H1 (cell line): ENCODE results near the gene PRR23B. TPM values are rescaled to one million over a fixed set of nuclear protein-coding genes. Genes with fewer than 3 reads are reported as not detected.

Experiments used
- CTCF ChIA-PET: fragments of 300-600 bp; sonication (Branson Sonifier 250); formaldehyde crosslinking; loops from one replicate; lab custom pipeline; 2021; ENCODE audit not compliant: partially characterized antibody; lab: Charles Lee
- POLR2A ChIA-PET: fragments of 300-600 bp; sonication (Branson Sonifier 250); formaldehyde crosslinking; loops from one replicate; lab custom pipeline; 2021; ENCODE audit warnings: inconsistent platforms; ENCODE audit not compliant: partially characterized antibody; lab: Charles Lee
- DNase-seq, 2 experiments: peaks; one replicate each; pipeline versions ENCODE4 v3.0.0 to v3.0.0-alpha.2; 2010 to 2022; ENCODE audit warnings: low spot score in 2 of 2, low read depth in 1 of 2, mixed read lengths in 1 of 2
- FAIRE-seq: peaks from 2 replicates; lab custom pipeline; 2011; peaks lifted over from hg19 to GRCh38; lab: Jason Lieb, UNC
- H2AFZ ChIP-seq: 2 replicates; pipeline ENCODE4 v1.8.1; 2012; ENCODE audit warnings: low read length, inconsistent platforms
- H2AK5ac ChIP-seq: 2 replicates; pipeline ENCODE4 v1.6.1; 2013; ENCODE audit warnings: low read depth, low read length
- H2BK120ac ChIP-seq: replicated peaks from 2 replicates; pipeline ENCODE3; 2013; ENCODE audit warnings: low read depth, low read length, inconsistent platforms
- H2BK12ac ChIP-seq: 2 replicates; pipeline ENCODE4 v1.6.1; 2013; ENCODE audit warnings: low read depth, low read length
- H2BK15ac ChIP-seq: 2 replicates; pipeline ENCODE4 v1.6.1; 2013; ENCODE audit warnings: low read length
- H2BK20ac ChIP-seq: 2 replicates; pipeline ENCODE4 v1.6.1; 2013; ENCODE audit warnings: low read length
- H2BK5ac ChIP-seq: 2 replicates; pipeline ENCODE4 v1.6.1; 2013; ENCODE audit warnings: low read depth, low read length
- H3K14ac ChIP-seq: 2 replicates; pipeline ENCODE4 v1.6.1; 2013; ENCODE audit warnings: inconsistent platforms; ENCODE audit not compliant: insufficient read length
- H3K18ac ChIP-seq: 2 replicates; pipeline ENCODE4 v1.6.1; 2013; ENCODE audit warnings: low read length; ENCODE audit errors: extremely low read depth
- H3K23ac ChIP-seq: 2 replicates; pipeline ENCODE4 v1.6.1; 2013; ENCODE audit warnings: inconsistent platforms; ENCODE audit not compliant: insufficient read length
- H3K23me2 ChIP-seq: 2 replicates; pipeline ENCODE4 v1.6.1; 2013; ENCODE audit warnings: low read depth, low read length
- H3K27ac ChIP-seq: 2 replicates; pipeline ENCODE4 v1.6.1; 2011; ENCODE audit warnings: low read depth, low read length, inconsistent platforms
- H3K27me3 ChIP-seq, 4 experiments: replicated peaks in 1 of 4; 1 replicate in 1 of 4; 2 replicates in 3 of 4; pipeline versions ENCODE4 v1.6.1 to v1.8.1; 2011 to 2013; ENCODE audit warnings: low read length in 3 of 4, mild to moderate bottlenecking in 3 of 4, inconsistent platforms in 2 of 4, mixed read lengths in 2 of 4, moderate library complexity in 1 of 4; ENCODE audit not compliant: control insufficient read depth in 3 of 4, insufficient read depth in 3 of 4; ENCODE audit errors: extremely low read depth in 1 of 4
- H3K36me3 ChIP-seq, 4 experiments: 2 replicates each; pipeline versions ENCODE4 v1.6.1 to v1.8.1; 2011 to 2013; ENCODE audit warnings: mild to moderate bottlenecking in 4 of 4, low read length in 3 of 4, moderate library complexity in 2 of 4, control low read depth in 1 of 4, inconsistent platforms in 1 of 4; ENCODE audit not compliant: insufficient read depth in 4 of 4, control insufficient read depth in 2 of 4
- H3K4ac ChIP-seq: replicated peaks from 2 replicates; pipeline ENCODE3; 2013; ENCODE audit warnings: low read length, low read depth, mixed read lengths, inconsistent platforms; ENCODE audit not compliant: insufficient read length
- H3K4me1 ChIP-seq, 4 experiments: replicated peaks in 1 of 4; 1 replicate in 1 of 4; 2 replicates in 3 of 4; pipeline versions ENCODE4 v1.6.1 to v1.8.1; 2011 to 2013; ENCODE audit warnings: low read length in 3 of 4, inconsistent platforms in 2 of 4, mixed read lengths in 1 of 4; ENCODE audit not compliant: insufficient read depth in 4 of 4, control insufficient read depth in 3 of 4
- H3K4me2 ChIP-seq, 2 experiments: 2 replicates each; pipeline versions ENCODE4 v1.6.1 to v1.8.1; 2011 to 2013; ENCODE audit warnings: low read depth in 2 of 2, low read length in 2 of 2, control low read depth in 1 of 2, inconsistent platforms in 1 of 2, mild to moderate bottlenecking in 1 of 2; ENCODE audit not compliant: insufficient read depth in 1 of 2
- H3K4me3 ChIP-seq, 4 experiments: fragments of 200-600, 300-600 bp in 1 of 4; sonication (generic), shearing (Covaris generic), sonication (Bioruptor Twin) in 1 of 4; 2 replicates each; pipeline versions ENCODE4 v1.5.1 to v1.8.1; 2011 to 2016; ENCODE audit warnings: low read length in 4 of 4, low read depth in 3 of 4, control low read depth in 2 of 4, inconsistent platforms in 2 of 4, mild to moderate bottlenecking in 2 of 4, mixed read lengths in 1 of 4, moderate library complexity in 1 of 4; ENCODE audit not compliant: insufficient read depth in 2 of 4; ENCODE audit errors: extremely low read depth in 1 of 4
- H3K56ac ChIP-seq: replicated peaks from 2 replicates; pipeline ENCODE3; 2013; ENCODE audit warnings: low read depth, mild to moderate bottlenecking, mixed read lengths, low read length, inconsistent platforms; ENCODE audit not compliant: insufficient read length
- H3K79me1 ChIP-seq: 2 replicates; pipeline ENCODE4 v1.6.1; 2013; ENCODE audit warnings: low read depth, low read length, control low read depth
- H3K79me2 ChIP-seq, 2 experiments: 2 replicates each; pipeline versions ENCODE4 v1.6.1 to v1.8.1; 2012 to 2013; ENCODE audit warnings: low read length in 2 of 2, mild to moderate bottlenecking in 2 of 2, inconsistent platforms in 1 of 2; ENCODE audit not compliant: insufficient read depth in 2 of 2, control insufficient read depth in 1 of 2
- H3K9ac ChIP-seq, 4 experiments: replicated peaks in 1 of 4; 1 replicate in 1 of 4; 2 replicates in 3 of 4; pipeline versions ENCODE4 v1.6.1 to v1.8.1; 2011 to 2013; ENCODE audit warnings: low read depth in 3 of 4, low read length in 3 of 4, control low read depth in 2 of 4, mild to moderate bottlenecking in 2 of 4, moderate library complexity in 2 of 4, inconsistent platforms in 1 of 4; ENCODE audit errors: extremely low read depth in 1 of 4
- H3K9me3 ChIP-seq, 2 experiments: 2 replicates each; pipeline versions ENCODE4 v1.6.1 to v1.8.1; 2012 to 2013; ENCODE audit warnings: mild to moderate bottlenecking in 2 of 2, moderate library complexity in 2 of 2, control low read depth in 1 of 2, inconsistent platforms in 1 of 2, low read depth in 1 of 2, low read length in 1 of 2, mixed read lengths in 1 of 2; ENCODE audit not compliant: insufficient read depth in 2 of 2
- H4K20me1 ChIP-seq, 2 experiments: replicated peaks in 1 of 2; 2 replicates each; pipeline versions ENCODE3 to v1.8.1; 2011 to 2013; ENCODE audit warnings: inconsistent platforms in 2 of 2, low read length in 2 of 2, mild to moderate bottlenecking in 1 of 2; ENCODE audit not compliant: insufficient read depth in 2 of 2, control insufficient read depth in 1 of 2
- H4K5ac ChIP-seq: 2 replicates; pipeline ENCODE4 v1.6.1; 2013; ENCODE audit warnings: low read length, low read depth, mixed read lengths, inconsistent platforms; ENCODE audit not compliant: insufficient read length
- H4K8ac ChIP-seq: 2 replicates; pipeline ENCODE4 v1.8.0; 2013; ENCODE audit warnings: mild to moderate bottlenecking, moderate library complexity, low read length, inconsistent platforms; ENCODE audit not compliant: insufficient read depth; ENCODE audit errors: extremely low read depth
- H4K91ac ChIP-seq: replicated peaks from 2 replicates; pipeline ENCODE3; 2013; ENCODE audit warnings: low read length, mixed read lengths, inconsistent platforms; ENCODE audit not compliant: insufficient read length
- CREB1 ChIP-seq: IDR thresholded peaks from 2 replicates; pipeline ENCODE4 v1.6.1; 2012; ENCODE audit warnings: inconsistent platforms
- CTCF ChIP-seq, 3 experiments: IDR thresholded peaks; 1 replicate in 2 of 3; 2 replicates in 1 of 3; pipeline versions ENCODE4 v1.5.1 to v1.6.1; 2011; ENCODE audit warnings: low read length in 3 of 3, mild to moderate bottlenecking in 3 of 3, inconsistent platforms in 2 of 3, low read depth in 1 of 3, moderate library complexity in 1 of 3; ENCODE audit not compliant: insufficient read depth in 1 of 3; ENCODE audit errors: control extremely low read depth in 1 of 3
- HDAC2 ChIP-seq, 2 experiments: fragments of 300-600 bp in 1 of 2; sonication (generic) in 1 of 2; IDR thresholded peaks; 2 replicates each; pipeline ENCODE4 v1.6.1; 2011 to 2012; ENCODE audit warnings: low read depth in 2 of 2, low read length in 2 of 2, mild to moderate bottlenecking in 2 of 2, moderate library complexity in 2 of 2, borderline replicate concordance in 1 of 2, inconsistent platforms in 1 of 2
- KDM4A ChIP-seq: IDR thresholded peaks from one replicate; pipeline ENCODE4 v1.7.1; 2012; ENCODE audit warnings: low read depth, mild to moderate bottlenecking, moderate library complexity, low read length, inconsistent platforms; ENCODE audit not compliant: severe bottlenecking
- POLR2A ChIP-seq, 2 experiments: IDR thresholded peaks; 1 replicate in 1 of 2; 2 replicates in 1 of 2; pipeline ENCODE4 v1.6.1; 2011; ENCODE audit warnings: low read depth in 2 of 2, low read length in 2 of 2, mild to moderate bottlenecking in 2 of 2; ENCODE audit errors: control extremely low read depth in 1 of 2
- POLR2AphosphoS5 ChIP-seq: IDR thresholded peaks from 2 replicates; pipeline ENCODE4 v1.6.1; 2011; ENCODE audit warnings: low read depth, low read length
- RBBP5 ChIP-seq: IDR thresholded peaks from 2 replicates; pipeline ENCODE4 v1.7.1; 2012; ENCODE audit warnings: low read depth, mild to moderate bottlenecking, inconsistent platforms, low read length, moderate library complexity, borderline replicate concordance
- SIN3A ChIP-seq, 2 experiments: IDR thresholded peaks in 1 of 2; conservative IDR thresholded peaks in 1 of 2; 2 replicates each; pipeline ENCODE4 v1.6.1; 2011 to 2012; ENCODE audit warnings: low read length in 2 of 2, improper control_type of control experiment in 1 of 2, low read depth in 1 of 2, mild to moderate bottlenecking in 1 of 2
- SP2 ChIP-seq: IDR thresholded peaks from 2 replicates; pipeline ENCODE4 v1.6.1; 2012; ENCODE audit warnings: mild to moderate bottlenecking, low read length, inconsistent platforms
- SRF ChIP-seq: IDR thresholded peaks from 2 replicates; pipeline ENCODE4 v1.6.1; 2011; ENCODE audit warnings: mild to moderate bottlenecking, low read depth, low read length, moderate library complexity
- SUZ12 ChIP-seq: fragments of 200-600 bp; sonication (generic); IDR thresholded peaks from 2 replicates; pipeline ENCODE4 v1.6.1; 2012; ENCODE audit warnings: mild to moderate bottlenecking, inconsistent platforms, low read length, moderate library complexity, mixed read lengths
- TAF1 ChIP-seq: IDR thresholded peaks from 2 replicates; pipeline ENCODE4 v1.6.1; 2011; ENCODE audit warnings: mild to moderate bottlenecking, low read depth, low read length
- ZNF274 ChIP-seq: IDR thresholded peaks from 2 replicates; pipeline ENCODE4 v1.7.0; 2012; ENCODE audit warnings: low read length, borderline replicate concordance; ENCODE audit errors: extremely low read depth
- WGBS, 2 experiments: shearing (Covaris generic) in 1 of 2; methylation state at CpG; one replicate each; pipeline versions ENCODE4 v1.1.6 to v1.1.7; 2013 to 2015; ENCODE audit warnings: low lambda C conversion rate in 2 of 2, mixed read lengths in 2 of 2, inconsistent platforms in 1 of 2, low coverage in 1 of 2, missing lambda C conversion rate in 1 of 2; ENCODE audit not compliant: insufficient replicate concordance in 2 of 2, insufficient coverage in 1 of 2, insufficient read length in 1 of 2; ENCODE audit errors: extremely low coverage in 1 of 2, missing lambda C conversion rate in 1 of 2; 5-methylcytosine and 5-hydroxymethylcytosine counted together
- polyA plus RNA-seq, 7 experiments: library from polyadenylated mRNA; depleted of rRNA in 3 of 7; stranded (reverse) in 5 of 7; unstranded in 2 of 7; fragments of >200 nt in 5 of 7; fragments of 200-250 nt in 2 of 7; gene quantifications; 1 replicate in 5 of 7; 2 replicates in 1 of 7; 4 replicates in 1 of 7; pipeline versions ENCODE4 v1.2.1 to v1.2.3, GENCODE V29; 2011 to 2013; ENCODE audit warnings: missing spikeins in 2 of 7, mixed read lengths in 2 of 7
- total RNA-seq: library from RNA; stranded (reverse); fragmentation: NEBNext Ultra II Directional; extraction: Animal tissue kit (Norgen Biotek cat#: 25700); gene quantifications from 2 replicates; pipeline ENCODE4 v1.2.1, GENCODE V29; 2021

The PRR23B gene
- total and polyA plus RNA-seq, 2 of the 8 experiments (the other 6 are each of a cell fraction or from before 2014, with no cell fraction given): not detected

- Histone ChIP-seq H4K5ac (no peak overlapping the region), H2AFZ (no peak overlapping the region), H3K4me1 (no peaks in the 10 kb centered on the region), H3K14ac (no peak overlapping the region), H3K27ac (no peak overlapping the region), H3K4me2 (no peak overlapping the region), H2BK12ac (no peak overlapping the region), H3K79me1 (no peaks in the 10 kb centered on the region), H3K9me3 (peaks cover 0 to 15% of the 10 kb centered on the region in 2 experiments; a peak in 2 of 4 replicates), H3K23ac (no peak overlapping the region), H3K56ac (no peak overlapping the region), H4K20me1 (no peaks in the 10 kb centered on the region), H3K4me3 (no peak overlapping the region), H3K4ac (no peak overlapping the region), H3K18ac (no peak overlapping the region), H3K27me3 (no peaks in the 10 kb centered on the region), H3K9ac (no peak overlapping the region), H2BK20ac (no peak overlapping the region), H2BK120ac (no peak overlapping the region), H2BK15ac (no peak overlapping the region), H3K23me2 (no peaks in the 10 kb centered on the region), H2AK5ac (no peak overlapping the region), H4K8ac (no peak overlapping the region), H2BK5ac (no peak overlapping the region), H3K36me3 (no peaks in the 10 kb centered on the region), H4K91ac (no peak overlapping the region), H3K79me2 (no peaks in the 10 kb centered on the region)
- FAIRE-seq (no peak), DNase-seq (no peak)
- WGBS, 2 experiments: 93% methylated on average over 2 of the region's 2 CpGs; no CpG with 5 or more reads in 1 of the 2 experiments
- CTCF ChIA-PET: no interaction called here
- POLR2A ChIA-PET: no interaction called here
- no peak for TF ChIP-seq ZNF274
- TF ChIP-seq SIN3A (conservative IDR thresholded peaks at IDR 0.05 in 1 of 2, IDR thresholded peaks at IDR 0.05 in 1 of 2; ENCODE audit: low read depth in 1 of 2, low read length in 2 of 2): no peak
- TF ChIP-seq KDM4A: no peak
- no peak for TF ChIP-seq SRF
- TF ChIP-seq HDAC2 (IDR thresholded peaks at IDR 0.05; ENCODE audit: borderline replicate concordance in 1 of 2, low read depth in 2 of 2, low read length in 2 of 2): no peak
- TF ChIP-seq POLR2AphosphoS5: no peak
- TF ChIP-seq CTCF (IDR thresholded peaks at IDR 0.05; ENCODE audit: control extremely low read depth in 1 of 3, insufficient read depth in 1 of 3, low read depth in 1 of 3, low read length in 3 of 3): no peak
- TF ChIP-seq CREB1: no peak
- TF ChIP-seq SP2: no peak
- TF ChIP-seq POLR2A (IDR thresholded peaks at IDR 0.05; ENCODE audit: control extremely low read depth in 1 of 2, low read depth in 2 of 2, low read length in 2 of 2): no peak
- no peak for TF ChIP-seq SUZ12
- TF ChIP-seq RBBP5: no peak
- TF ChIP-seq TAF1: no peak
These were observed 4.2 kb upstream of the PRR23B start for GRCh38 chr3:139024968-139025367.
